Measurements from ENCODE around the gene TMEM144. TPM values are rescaled to one million over a fixed set of nuclear protein-coding genes. Genes with fewer than 3 reads are reported as not detected.
"Not testable (repeated sequence)": the region's sequence is repeated elsewhere in the genome, so short reads cannot be mapped to it uniquely, and the experiment has no call there.

Gene TMEM144
- total RNA-seq, 1 donor from 2014 or later, result 7.1 TPM

DNA sequence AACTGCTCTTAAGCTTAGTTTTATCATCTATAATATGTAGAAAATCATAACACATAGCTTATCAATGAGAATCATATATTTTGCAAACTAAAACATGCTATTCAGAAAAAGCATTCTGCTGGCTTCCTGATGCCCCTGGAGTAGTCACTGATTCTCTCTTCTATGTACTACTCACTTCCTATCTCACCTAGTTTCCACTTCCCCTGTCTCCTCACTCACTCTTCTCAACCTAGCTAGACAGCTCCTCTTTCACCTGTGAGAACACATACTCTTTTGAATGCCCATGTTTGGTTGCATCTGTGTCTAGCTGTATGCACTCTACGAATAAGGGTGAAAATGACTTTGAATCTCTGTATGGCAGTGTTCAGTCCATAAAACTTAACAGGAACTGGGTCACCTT lies 9.3 kb downstream of the TMEM144 start:
- peaks cover 5% of the 10 kb centered on the region for H3K36me3 Mint-ChIP-seq
- TF ChIP-seq CTCF (conservative IDR thresholded peaks at IDR 0.05), result no peak
- H3K4me1 Mint-ChIP-seq (ENCODE audit: unreplicated experiment), result no peaks in the 10 kb centered on the region
- no peak overlapping the region for H3K27ac Mint-ChIP-seq
- H3K9me3 Mint-ChIP-seq, result no peaks in the 10 kb centered on the region
- no peaks in the 10 kb centered on the region for H3K27me3 Mint-ChIP-seq
- DNase-seq (ENCODE audit: extremely low spot score, unreplicated experiment), result no peak
- no peak overlapping the region for H3K4me3 Mint-ChIP-seq

GRCh38 chr4:158224318-158224717 lies 14.0 kb downstream of the TMEM144 start:
- DNase-seq (ENCODE audit: extremely low spot score, unreplicated experiment); H3K4me1 Mint-ChIP-seq (ENCODE audit: unreplicated experiment); H3K9me3 Mint-ChIP-seq; H3K27me3 Mint-ChIP-seq; H3K36me3 Mint-ChIP-seq; H3K27ac Mint-ChIP-seq; H3K4me3 Mint-ChIP-seq: not testable (repeated sequence)

DNA sequence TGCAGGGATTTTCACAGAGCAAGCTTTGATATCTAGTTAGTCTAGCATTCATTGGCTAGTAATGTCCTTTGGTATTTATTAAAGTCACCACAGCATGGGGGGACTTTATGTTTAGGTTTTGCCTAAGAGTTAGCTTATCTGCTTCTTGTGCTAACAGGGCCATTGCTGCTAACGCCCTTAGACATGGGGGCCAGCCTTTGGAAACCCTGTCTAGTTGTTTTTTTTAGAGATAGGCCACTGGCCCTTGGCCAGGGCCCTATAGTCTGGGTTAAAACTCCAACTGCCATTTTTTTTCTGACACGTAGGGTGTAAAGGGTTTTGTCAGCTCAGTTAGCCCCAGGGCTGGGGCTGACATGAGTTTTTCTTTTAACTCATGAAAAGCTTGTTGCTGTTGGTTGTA lies 14.7 kb downstream of the TMEM144 start:
- not testable (repeated sequence) for H3K27me3 Mint-ChIP-seq; H3K36me3 Mint-ChIP-seq; H3K4me3 Mint-ChIP-seq; DNase-seq (ENCODE audit: extremely low spot score, unreplicated experiment); H3K27ac Mint-ChIP-seq; H3K9me3 Mint-ChIP-seq; H3K4me1 Mint-ChIP-seq (ENCODE audit: unreplicated experiment)

- not testable (repeated sequence) for H3K36me3 Mint-ChIP-seq; H3K27me3 Mint-ChIP-seq; H3K4me3 Mint-ChIP-seq; H3K4me1 Mint-ChIP-seq (ENCODE audit: unreplicated experiment); H3K27ac Mint-ChIP-seq; DNase-seq (ENCODE audit: extremely low spot score, unreplicated experiment); H3K9me3 Mint-ChIP-seq
Observed at GRCh38 chr4:158227880-158228279, 17.6 kb downstream of the TMEM144 start.

GRCh38 chr4:158228399-158228798 lies 18.1 kb downstream of the TMEM144 start:
- not testable (repeated sequence) for H3K27ac Mint-ChIP-seq, H3K36me3 Mint-ChIP-seq

GRCh38 chr4:158229768-158230167 lies 19.5 kb downstream of the TMEM144 start:
- no peaks in the 10 kb centered on the region for H3K27me3 Mint-ChIP-seq
- no peaks in the 10 kb centered on the region for H3K4me1 Mint-ChIP-seq (ENCODE audit: unreplicated experiment)
- H3K4me3 Mint-ChIP-seq, result no peak overlapping the region
- no peaks in the 10 kb centered on the region for H3K9me3 Mint-ChIP-seq
- H3K27ac Mint-ChIP-seq, result no peak overlapping the region
- DNase-seq (ENCODE audit: extremely low spot score, unreplicated experiment), result no peak
- no peaks in the 10 kb centered on the region for H3K36me3 Mint-ChIP-seq
- no peak for TF ChIP-seq CTCF (conservative IDR thresholded peaks at IDR 0.05)

More at GRCh38 chr4:158228399-158228798, 18.1 kb downstream of the TMEM144 start:
- not testable (repeated sequence) for DNase-seq (ENCODE audit: extremely low spot score, unreplicated experiment); H3K4me1 Mint-ChIP-seq (ENCODE audit: unreplicated experiment); H3K4me3 Mint-ChIP-seq; H3K9me3 Mint-ChIP-seq; H3K27me3 Mint-ChIP-seq

DNA sequence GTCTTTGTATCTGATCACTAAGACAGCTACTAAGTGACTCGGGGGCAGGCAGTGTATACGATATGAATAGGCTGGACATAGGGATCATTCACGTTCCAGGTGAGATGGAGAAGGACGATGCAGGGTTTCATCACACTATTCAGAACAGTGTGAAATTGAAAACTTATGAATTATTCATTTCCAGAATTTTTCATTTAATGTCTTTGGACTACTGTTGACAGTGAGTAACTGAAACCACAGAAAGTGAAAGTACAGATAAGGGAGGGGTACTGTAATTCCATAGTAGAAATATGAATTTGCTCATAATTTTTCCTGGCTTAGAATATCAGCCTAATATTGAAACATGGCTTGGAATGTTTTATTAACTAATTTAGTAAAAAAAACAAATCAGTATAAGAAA lies 24.4 kb downstream of the TMEM144 start:
- TF ChIP-seq CTCF (conservative IDR thresholded peaks at IDR 0.05), result no peak
- Mint-ChIP-seq H3K9me3 (no peaks in the 10 kb centered on the region), H3K27me3 (no peaks in the 10 kb centered on the region), H3K36me3 (no peaks in the 10 kb centered on the region), H3K4me1 (ENCODE audit: unreplicated experiment) (no peaks in the 10 kb centered on the region), H3K27ac (no peak overlapping the region), H3K4me3 (no peak overlapping the region)
- no peak for DNase-seq (ENCODE audit: extremely low spot score, unreplicated experiment)

DNA sequence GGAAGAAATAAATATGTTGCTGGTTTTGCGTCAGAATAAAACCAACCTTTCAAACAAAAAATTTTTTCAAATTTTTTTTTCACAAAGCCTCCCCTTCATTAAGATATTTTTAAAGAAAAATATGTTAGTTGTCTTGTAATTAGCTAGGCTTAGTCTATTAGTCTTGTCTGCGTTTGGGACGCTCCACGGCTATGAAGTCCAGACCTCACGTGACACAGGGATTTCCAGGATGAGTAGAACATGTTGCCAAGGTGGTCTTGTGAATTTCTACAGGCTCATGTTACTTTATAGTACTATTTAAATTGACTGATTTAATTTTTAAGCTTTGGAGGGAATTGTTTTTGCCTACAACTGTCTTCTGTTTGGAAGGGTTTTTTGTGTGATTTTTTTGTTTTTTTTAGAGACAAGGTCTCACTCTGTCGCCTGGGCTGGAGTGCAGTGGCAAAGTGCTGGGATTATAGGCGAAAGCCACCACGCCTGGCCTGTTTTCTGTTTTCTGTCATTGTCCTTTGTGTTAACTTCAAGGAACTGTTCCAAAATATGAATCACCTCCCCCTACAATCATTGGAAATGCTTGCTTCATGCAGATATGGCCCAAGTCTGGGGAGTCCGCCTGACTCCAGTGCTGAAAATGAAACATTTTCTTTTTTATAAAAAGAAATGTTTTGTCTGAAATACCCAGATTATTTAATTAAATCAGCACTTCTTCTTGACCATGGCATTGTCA lies 26.2 kb downstream of the TMEM144 start:
- no peak for TF ChIP-seq CTCF (conservative IDR thresholded peaks at IDR 0.05)
- H3K27ac Mint-ChIP-seq, result no peak overlapping the region

More for the DNA sequence above, 26.2 kb downstream of the TMEM144 start:
- no peaks in the 10 kb centered on the region for H3K36me3 Mint-ChIP-seq
- H3K27me3 Mint-ChIP-seq, result no peaks in the 10 kb centered on the region
- H3K4me1 Mint-ChIP-seq (ENCODE audit: unreplicated experiment), result no peaks in the 10 kb centered on the region
- no peaks in the 10 kb centered on the region for H3K9me3 Mint-ChIP-seq
- DNase-seq (ENCODE audit: extremely low spot score, unreplicated experiment), result no peak
- no peak overlapping the region for H3K4me3 Mint-ChIP-seq
